ENCODE measurements around the gene TNFAIP8L2. TPM values are rescaled to one million over a fixed set of nuclear protein-coding genes. Genes with fewer than 3 reads are reported as not detected.

TNFAIP8L2 gene
- total and polyA plus RNA-seq, 2 of the 8 experiments (the other 6 are each of a cell fraction or from before 2014, with no cell fraction given), result not detected

- peak; percentile 63; the same call in 1 of the 2 replicates for TF ChIP-seq ATF2 (IDR thresholded peaks at IDR 0.05; ENCODE audit: low read length)
- peak; percentile 82; the same call in 1 of the 2 replicates for TF ChIP-seq POLR2AphosphoS5 (IDR thresholded peaks at IDR 0.05; ENCODE audit: low read depth, low read length)
- no peak for TF ChIP-seq CHD7 (IDR thresholded peaks at IDR 0.05; ENCODE audit: insufficient replicate concordance, low read length)
- no peak for TF ChIP-seq CHD1 (IDR thresholded peaks at IDR 0.05; ENCODE audit: low read depth, low read length)
- TF ChIP-seq EZH2 (IDR thresholded peaks at IDR 0.05; ENCODE audit: low read depth, low read length, severe bottlenecking), result no peak
- TF ChIP-seq TBP (IDR thresholded peaks at IDR 0.05; ENCODE audit: low read depth, low read length), result peak; percentile 91
- no peak for TF ChIP-seq RBBP5 (IDR thresholded peaks at IDR 0.05; ENCODE audit: borderline replicate concordance, low read depth, low read length)
- no peak for TF ChIP-seq BRCA1 (IDR thresholded peaks at IDR 0.05; ENCODE audit: low read depth, low read length)
Measured at GRCh38 chr1:151189637-151190445, 33.4 kb downstream of the TNFAIP8L2 start, which contains the start of gene VPS72 (continued).

Measured in H1 (cell line).